Calu3 (cell line): ENCODE results near the gene MAP3K6. TPM values are rescaled to one million over a fixed set of nuclear protein-coding genes. Genes with fewer than 3 reads are reported as not detected.

Source experiments
- BruUV-seq: library from RNA; stranded (reverse); fragments of 400-500 nt; replicated peaks from 2 replicates; lab custom pipeline; 2021; lab: Mats Ljungman, UMichigan
- CTCF ChIA-PET: fragments of 300-600 bp; sonication (Branson Sonifier 250); formaldehyde crosslinking; loops from one replicate; lab custom pipeline; 2022; ENCODE audit warnings: antibody characterized with exemption; lab: Charles Lee
- DNase-seq: peaks from one replicate; pipeline ENCODE4 v3.0.0; 2022
- H3K27ac Mint-ChIP-seq: one replicate; pipeline ENCODE4 v1.8.0; 2022; ENCODE audit warnings: mixed read lengths; ENCODE audit not compliant: unreplicated experiment
- H3K27me3 Mint-ChIP-seq: one replicate; pipeline ENCODE4 v1.8.0; 2022; ENCODE audit warnings: mixed read lengths; ENCODE audit not compliant: unreplicated experiment
- H3K36me3 Mint-ChIP-seq: one replicate; pipeline ENCODE4 v1.8.0; 2022; ENCODE audit warnings: mild to moderate bottlenecking, moderate library complexity, mixed read lengths; ENCODE audit not compliant: insufficient read depth, unreplicated experiment
- H3K4me1 Mint-ChIP-seq: one replicate; pipeline ENCODE4 v1.8.0; 2022; ENCODE audit warnings: mild to moderate bottlenecking, low read depth, mixed read lengths; ENCODE audit not compliant: unreplicated experiment
- H3K4me3 Mint-ChIP-seq: one replicate; pipeline ENCODE4 v1.8.0; 2022; ENCODE audit warnings: mild to moderate bottlenecking, low read depth, moderate library complexity, mixed read lengths; ENCODE audit not compliant: unreplicated experiment
- H3K9me3 Mint-ChIP-seq: one replicate; pipeline ENCODE4 v1.8.0; 2022; ENCODE audit warnings: low read depth, mixed read lengths; ENCODE audit not compliant: unreplicated experiment
- CTCF ChIP-seq: fragments of 200-600 bp; IDR thresholded peaks from one replicate; pipeline ENCODE4 v1.8.0; 2022; ENCODE audit warnings: antibody characterized with exemption; ENCODE audit not compliant: unreplicated experiment
- intact Hi-C: fragments of 100-400 bp; cut with micrococcal nuclease; formaldehyde crosslinking; loops from one replicate; pipeline ENCODE4 v1.10.0; 2022; ENCODE audit not compliant: unreplicated experiment
- total RNA-seq: library from RNA; stranded (reverse); gene quantifications from 2 replicates; pipeline ENCODE4 v1.2.3, GENCODE V29; 2022

MAP3K6 gene
- total RNA-seq, 1 experiment from 2014 or later, result 10.3 TPM

- Mint-ChIP-seq H3K27me3 (no peaks in the 10 kb centered on the region), H3K4me1 (no peaks in the 10 kb centered on the region), H3K27ac (no peak overlapping the region), H3K36me3 (peaks cover 24% of the 10 kb centered on the region), H3K4me3 (no peak overlapping the region), H3K9me3 (no peaks in the 10 kb centered on the region)
- no TSS peak for BruUV-seq
- no peak for TF ChIP-seq CTCF
- no peak for DNase-seq
- CTCF ChIA-PET, result no interaction called here
- intact Hi-C loops, result no loop called here
Measured at GRCh38 chr1:27356277-27356618, 10.5 kb downstream of the MAP3K6 start.

GRCh38 chr1:27355683-27356082 lies 11.1 kb downstream of the MAP3K6 start:
- H3K4me3 Mint-ChIP-seq, result no peak overlapping the region
- no peaks in the 10 kb centered on the region for H3K27me3 Mint-ChIP-seq
- CTCF ChIA-PET, result no interaction called here
- no peaks in the 10 kb centered on the region for H3K9me3 Mint-ChIP-seq
- no peak overlapping the region for H3K27ac Mint-ChIP-seq
- H3K4me1 Mint-ChIP-seq, result no peaks in the 10 kb centered on the region
- TF ChIP-seq CTCF, result no peak
- peaks cover 28% of the 10 kb centered on the region for H3K36me3 Mint-ChIP-seq
- no peak for DNase-seq
- intact Hi-C loops, result no loop called here
- BruUV-seq, result no TSS peak

GRCh38 chr1:27353629-27354028 lies 13.1 kb downstream of the MAP3K6 start:
- no peak for DNase-seq
- Mint-ChIP-seq H3K36me3 (peaks cover 24% of the 10 kb centered on the region), H3K4me3 (no peak overlapping the region), H3K27ac (no peak overlapping the region), H3K4me1 (no peaks in the 10 kb centered on the region), H3K27me3 (no peaks in the 10 kb centered on the region), H3K9me3 (no peaks in the 10 kb centered on the region)
- no TSS peak for BruUV-seq
- TF ChIP-seq CTCF, result no peak
- CTCF ChIA-PET, result no interaction called here
- intact Hi-C loops, result no loop called here

- no peaks in the 10 kb centered on the region for H3K9me3 Mint-ChIP-seq
- CTCF ChIA-PET, result no interaction called here
- no peak overlapping the region for H3K27ac Mint-ChIP-seq
- peaks cover 24% of the 10 kb centered on the region for H3K36me3 Mint-ChIP-seq
- no peak for TF ChIP-seq CTCF
- no peaks in the 10 kb centered on the region for H3K27me3 Mint-ChIP-seq
- H3K4me1 Mint-ChIP-seq, result peaks cover under 1% of the 10 kb centered on the region
- H3K4me3 Mint-ChIP-seq, result no peak overlapping the region
- intact Hi-C loops, result no loop called here
- no TSS peak for BruUV-seq
- DNase-seq, result no peak
Measured at GRCh38 chr1:27353166-27353565, 13.6 kb downstream of the MAP3K6 start.
